NCI-H2196 (cell line): ENCODE data around the gene ZDHHC5.

Experiments used
- DNase-seq: peaks from one replicate; lab custom pipeline; 2025; ENCODE audit not compliant: unreplicated experiment; lab: John Stamatoyannopoulos, UW

Gene ZDHHC5

DNA sequence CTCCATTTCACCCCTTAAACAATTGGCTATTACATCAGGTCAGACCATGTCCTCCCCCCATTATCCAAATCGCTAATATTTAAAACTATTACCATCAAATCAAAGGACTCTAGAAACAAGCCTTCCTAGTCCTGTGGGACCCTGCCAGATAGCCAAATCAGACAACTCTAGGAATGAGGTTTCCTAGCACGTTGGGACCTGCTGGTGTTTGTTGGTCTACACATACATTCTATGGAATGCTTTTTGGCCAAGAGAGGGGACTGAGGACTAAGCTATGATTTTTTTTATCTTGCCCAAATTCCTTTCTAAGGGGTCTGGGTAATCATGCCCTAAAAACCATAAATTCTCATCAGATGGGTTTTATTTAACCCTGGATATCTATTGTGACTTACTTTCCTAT lies 59.3 kb downstream of the ZDHHC5 start:
- DNase-seq = no peak

DNA sequence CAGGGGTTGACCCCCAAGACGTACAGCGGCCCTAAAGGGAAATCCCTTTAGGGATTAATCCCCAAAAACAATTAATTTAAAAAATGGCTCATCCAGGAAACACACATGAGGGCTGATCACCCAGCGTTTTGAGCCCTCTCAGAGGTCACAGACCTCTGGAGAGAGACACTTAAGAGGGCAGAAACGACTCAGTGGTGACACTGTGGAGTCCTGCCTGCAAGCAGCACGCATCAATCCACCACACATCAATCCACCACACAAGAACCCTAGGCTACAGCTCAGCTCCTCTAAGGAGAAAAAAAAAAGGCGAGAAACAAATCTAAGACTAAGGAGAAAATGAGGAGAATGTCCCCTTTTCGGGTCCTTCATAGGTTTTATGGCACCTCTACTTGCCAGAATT lies 60.9 kb downstream of the ZDHHC5 start:
- DNase-seq = no peak

DNA sequence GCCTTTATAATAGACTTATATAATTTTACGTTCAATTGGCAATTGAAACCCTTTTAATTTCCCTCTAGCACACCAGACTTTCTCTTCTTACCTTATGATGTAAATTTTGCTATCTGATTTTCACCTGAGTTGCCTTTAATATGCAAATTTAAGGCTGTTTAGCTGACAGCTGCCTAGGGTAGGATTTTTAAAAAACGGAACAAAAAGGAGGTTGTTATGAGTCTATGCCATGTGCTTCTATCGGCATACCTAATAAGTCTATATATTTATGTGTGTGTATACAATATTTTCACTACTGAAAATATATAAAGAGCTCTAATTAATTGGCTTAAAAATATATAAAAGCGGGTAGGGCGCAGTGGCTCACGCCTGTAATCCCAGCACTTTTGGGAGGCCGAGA lies 61.6 kb downstream of the ZDHHC5 start:
- DNase-seq = no peak

DNA sequence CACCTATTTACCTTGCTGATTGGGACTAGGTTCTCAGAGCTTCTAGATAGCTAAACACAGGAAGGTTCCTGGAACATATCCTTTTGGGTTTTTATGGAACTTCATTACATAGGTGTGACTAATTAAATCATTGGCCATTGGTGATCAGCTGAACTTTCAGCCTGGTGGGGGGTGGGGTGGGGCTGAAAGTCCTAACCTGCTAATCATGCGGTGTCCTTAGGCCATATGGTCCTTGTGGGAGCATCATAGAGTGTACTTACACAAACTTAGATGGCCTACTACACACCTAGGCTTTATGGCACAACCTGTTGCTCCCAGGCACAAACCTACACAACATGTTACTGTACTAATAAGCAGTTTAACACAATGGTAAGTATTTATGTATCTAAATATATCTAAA lies 64.7 kb downstream of the ZDHHC5 start:
- DNase-seq = no peak

DNA sequence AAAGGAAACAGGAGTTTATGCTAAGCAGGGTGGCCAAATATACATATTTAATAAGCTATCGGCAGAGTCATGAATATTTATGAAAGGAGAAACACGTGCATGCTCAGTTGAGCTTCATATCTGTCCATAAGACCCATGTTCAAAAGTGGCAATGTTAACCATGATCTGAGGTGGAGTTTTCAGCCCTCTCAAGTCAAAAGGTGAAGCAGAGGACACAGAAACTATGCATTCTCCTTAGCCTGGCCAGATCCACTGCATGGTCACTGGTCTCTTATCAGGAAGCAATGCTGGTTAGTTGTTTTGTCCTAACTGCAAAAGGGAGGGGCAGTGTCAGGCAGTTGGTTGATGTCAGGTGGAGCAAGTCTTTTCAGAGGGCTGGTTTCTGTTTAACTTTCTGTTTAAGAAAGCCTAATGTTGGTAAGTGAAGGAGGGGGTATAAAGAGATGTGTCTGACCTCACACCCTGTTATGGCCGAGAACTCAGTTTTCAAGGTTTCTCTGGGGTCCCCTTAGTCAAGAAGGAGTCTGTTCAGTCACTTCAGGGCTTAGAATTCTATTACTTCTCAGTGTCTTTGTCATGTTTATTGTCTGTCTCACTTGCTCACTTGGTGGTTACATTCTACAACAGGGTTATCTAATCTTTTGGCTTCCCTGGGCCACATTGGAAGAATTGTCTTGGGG lies 67.8 kb downstream of the ZDHHC5 start:
- DNase-seq = no peak

DNA sequence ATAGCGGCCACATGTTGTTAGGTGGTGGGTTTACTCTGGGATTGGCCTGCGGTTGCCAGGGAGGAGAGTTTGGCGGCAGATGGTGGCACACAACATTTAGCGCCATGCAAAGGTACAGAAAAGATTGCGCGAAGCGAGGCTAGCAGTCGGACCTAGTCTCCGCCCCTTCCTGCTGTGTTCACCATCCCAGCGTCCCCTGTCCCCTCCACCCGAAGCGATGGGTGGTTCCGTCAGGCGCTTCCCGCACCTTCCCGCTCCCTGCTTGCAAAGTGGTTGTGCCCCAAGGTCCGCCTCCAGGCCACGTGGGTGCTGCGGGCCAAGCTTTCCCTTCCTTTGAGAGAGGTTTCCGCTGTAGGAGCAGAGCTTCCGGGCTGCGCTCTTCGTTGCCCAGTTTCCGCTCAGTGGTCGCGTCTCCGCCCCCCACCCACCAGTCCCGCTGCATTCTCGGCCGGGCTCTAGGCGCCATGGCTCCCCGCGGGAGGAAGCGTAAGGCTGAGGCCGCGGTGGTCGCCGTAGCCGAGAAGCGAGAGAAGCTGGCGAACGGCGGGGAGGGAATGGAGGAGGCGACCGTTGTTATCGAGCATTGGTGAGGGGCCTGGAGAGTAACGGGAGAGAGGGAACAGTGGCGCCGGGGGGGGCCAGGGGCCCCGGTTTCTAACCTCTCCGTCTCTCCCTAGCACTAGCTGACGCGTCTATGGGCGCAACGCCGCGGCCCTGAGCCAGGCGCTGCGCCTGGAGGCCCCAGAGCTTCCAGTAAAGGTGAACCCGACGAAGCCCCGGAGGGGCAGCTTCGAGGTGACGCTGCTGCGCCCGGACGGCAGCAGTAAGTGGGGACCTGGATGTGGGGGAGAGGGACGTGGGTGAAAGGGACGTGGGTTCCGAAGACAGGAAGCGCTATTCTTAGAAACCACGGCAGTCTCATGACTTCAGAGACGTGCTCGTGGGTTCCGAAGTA lies 73.5 kb downstream of the ZDHHC5 start, which contains the start of gene SELENOH:
TSS of gene SELENOH (plus strand) at position 360 of the 955 bp plus-strand sequence. CDS start at position 465, 105 bp downstream.
- DNase-seq = peak; percentile 98

DNA sequence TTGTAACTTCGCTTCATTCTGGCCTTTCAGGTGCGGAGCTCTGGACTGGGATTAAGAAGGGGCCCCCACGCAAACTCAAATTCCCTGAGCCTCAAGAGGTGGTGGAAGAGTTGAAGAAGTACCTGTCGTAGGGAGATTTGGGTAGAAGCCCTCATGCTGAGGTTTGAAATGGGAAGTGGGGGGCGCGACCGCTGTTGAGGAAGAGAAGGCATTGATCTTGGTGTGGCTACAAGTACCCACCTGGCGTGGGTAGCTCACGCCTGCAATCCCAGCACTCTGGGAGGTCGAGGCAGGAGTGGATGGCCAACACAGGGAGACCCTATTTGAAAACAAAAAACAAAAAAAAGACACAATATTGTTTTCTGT lies 74.2 kb downstream of the ZDHHC5 start:
- DNase-seq = no peak

DNA sequence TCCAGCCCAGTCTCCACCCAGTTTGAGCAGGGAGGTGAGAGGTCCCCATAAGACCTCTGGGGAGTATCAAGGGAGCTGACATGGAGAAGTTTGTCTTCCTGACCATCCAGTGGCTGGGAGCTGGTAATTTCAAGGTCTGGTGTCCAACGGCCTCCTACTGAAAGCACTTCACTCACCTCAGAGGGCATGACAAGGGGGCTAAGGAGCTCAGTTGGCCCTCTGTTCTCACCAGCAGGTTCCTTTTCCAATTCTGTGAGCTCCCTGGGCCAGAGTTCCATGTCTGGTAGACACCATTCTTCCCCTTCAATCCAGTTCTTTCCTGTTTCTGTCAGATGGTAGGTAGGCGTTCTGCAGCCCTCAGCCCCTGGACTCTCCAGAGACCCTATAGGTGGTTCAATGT lies 76.4 kb downstream of the ZDHHC5 start:
- DNase-seq = no peak

DNA sequence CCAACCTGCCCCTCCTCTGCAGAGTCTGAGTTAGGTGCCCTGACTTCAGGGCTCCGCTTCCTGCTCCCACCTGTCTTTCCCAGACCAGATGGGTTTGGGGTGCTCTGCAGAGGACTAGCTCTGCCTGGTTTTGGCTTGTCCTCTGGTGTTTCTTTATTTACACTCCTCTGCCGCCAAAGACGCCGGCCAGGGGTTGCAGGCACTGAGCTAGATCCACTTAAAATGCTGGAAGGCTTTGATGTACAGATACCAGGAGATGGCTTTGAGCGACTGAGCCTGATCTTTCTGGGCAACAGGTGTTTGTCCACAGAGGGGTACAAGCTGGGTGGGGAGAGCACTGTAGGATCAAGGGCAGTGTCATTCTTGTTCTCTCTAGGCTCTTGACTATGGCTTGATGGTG lies 77.3 kb downstream of the ZDHHC5 start:
- no peak for DNase-seq

DNA sequence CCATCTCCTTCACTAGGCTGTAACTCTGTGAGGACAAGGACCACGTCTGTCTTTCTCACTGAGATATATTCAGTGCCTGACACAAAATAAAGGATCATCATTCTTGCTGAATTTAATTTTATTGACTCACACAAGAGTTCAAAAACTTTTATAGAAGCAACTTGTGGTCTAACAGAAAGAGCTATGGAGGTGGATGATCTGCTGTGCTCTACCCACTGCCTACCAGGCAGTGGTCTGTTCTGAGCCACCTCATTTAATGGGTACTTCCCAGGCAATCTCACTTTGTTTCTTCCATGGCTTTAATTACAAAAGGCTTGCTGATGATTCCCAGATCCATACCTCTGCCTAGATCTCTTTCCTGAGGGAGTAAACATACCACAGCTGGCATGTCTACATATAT lies 79.0 kb downstream of the ZDHHC5 start:
- no peak for DNase-seq
